HG02943 (cell line): ENCODE measurements around the gene SYVN1.

ENCODE experiments used
- ATAC-seq: cut with Tn5 transposase; IDR thresholded peaks from one replicate; pipeline ENCODE4 v1.9.1; 2021; ENCODE audit warnings: mild to moderate bottlenecking, low read depth, moderate library complexity; ENCODE audit not compliant: unreplicated experiment

SYVN1 gene

DNA sequence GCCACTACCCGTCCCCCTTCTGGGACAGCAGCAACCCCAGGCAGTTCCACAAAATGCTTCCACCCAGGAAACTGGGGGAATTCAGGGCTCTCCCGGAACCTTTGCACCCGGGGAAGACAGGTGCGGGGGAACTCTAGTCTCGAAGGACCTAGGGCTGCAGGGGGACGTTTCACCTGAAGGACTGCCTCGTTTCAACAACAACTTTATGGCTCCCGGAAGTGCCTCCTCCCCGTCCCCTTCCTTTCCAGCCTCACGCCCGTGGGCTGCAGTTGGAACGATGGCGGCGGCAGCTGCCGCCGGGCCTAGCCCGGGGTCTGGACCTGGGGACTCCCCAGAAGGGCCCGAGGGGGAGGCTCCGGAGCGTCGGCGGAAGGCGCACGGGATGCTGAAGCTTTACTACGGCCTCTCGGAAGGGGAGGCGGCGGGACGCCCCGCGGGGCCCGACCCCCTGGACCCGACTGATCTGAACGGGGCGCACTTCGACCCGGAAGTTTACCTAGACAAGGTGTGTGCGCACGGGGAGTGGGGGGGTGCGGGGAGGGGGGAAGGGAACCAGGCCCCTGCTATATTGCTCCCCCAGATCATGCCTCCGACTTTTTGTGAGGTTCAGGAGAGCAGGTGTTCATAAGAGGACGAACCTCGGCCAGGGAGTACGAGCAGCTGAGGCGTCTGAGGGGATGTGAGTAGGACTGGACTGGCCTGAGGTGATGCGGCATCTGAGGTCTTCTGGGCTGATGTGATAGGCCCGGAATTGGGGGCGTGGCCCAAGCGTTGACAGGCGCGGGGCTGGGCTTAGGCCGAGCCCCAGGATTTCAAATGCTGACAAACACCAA, 38.1 kb downstream of the SYVN1 start, which contains the start of gene VPS51:
VPS51 (plus strand) TSS at position 241 of the 833 bp plus-strand sequence; CDS start at position 278, 37 bp downstream.
- peak; percentile 79 for ATAC-seq

DNA sequence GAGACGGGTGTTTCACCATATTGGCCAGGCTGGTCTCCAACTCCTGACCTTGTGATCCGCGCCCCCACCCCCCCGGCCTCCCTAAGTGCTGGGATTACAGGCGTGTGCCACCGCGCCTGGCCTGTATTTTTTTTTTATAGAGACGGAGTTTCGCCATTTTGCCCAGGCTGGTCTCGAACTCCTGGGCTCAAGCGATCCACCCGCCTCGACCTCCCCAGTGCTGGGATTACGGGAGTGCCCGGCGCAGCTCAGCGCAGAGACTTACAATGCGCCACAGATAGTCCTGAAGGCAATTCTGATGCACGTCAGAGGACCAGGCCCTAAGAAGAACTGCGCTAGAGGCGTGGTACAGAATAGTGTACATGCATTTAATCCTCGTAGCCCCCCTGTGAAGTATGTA, 38.9 kb downstream of the SYVN1 start:
- no peak for ATAC-seq

DNA sequence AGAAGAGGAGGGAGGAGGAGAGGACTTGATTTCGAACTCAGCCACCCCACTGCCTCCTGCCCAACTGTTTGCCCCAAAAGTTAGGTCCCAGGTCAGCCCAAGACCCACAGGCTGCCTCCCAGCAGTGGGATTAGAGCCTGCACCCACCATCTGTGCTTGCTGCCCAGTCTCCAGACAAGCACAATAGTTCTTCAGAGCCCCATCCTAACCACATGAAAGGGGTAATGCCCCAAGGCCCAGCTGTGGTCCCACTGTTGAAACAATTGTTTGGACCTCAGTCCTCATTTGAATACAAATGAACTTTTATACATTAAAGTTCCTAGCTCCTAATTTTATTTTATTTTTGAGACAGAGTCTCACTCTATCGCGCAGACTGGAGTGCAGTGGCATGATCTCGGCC, 43.7 kb downstream of the SYVN1 start:
- ATAC-seq: no peak

- ATAC-seq: no peak
Measured at GRCh38 chr11:65089621-65090020, 44.7 kb downstream of the SYVN1 start.

GRCh38 chr11:65087827-65088226, 46.5 kb downstream of the SYVN1 start:
- ATAC-seq: no peak

- no peak for ATAC-seq
Measured at GRCh38 chr11:65087216-65087615, 47.1 kb downstream of the SYVN1 start.

- no peak for ATAC-seq
Measured at GRCh38 chr11:65086809-65087208, 47.5 kb downstream of the SYVN1 start.

- ATAC-seq: no peak
Measured at GRCh38 chr11:65085446-65085845, 48.9 kb downstream of the SYVN1 start.

DNA sequence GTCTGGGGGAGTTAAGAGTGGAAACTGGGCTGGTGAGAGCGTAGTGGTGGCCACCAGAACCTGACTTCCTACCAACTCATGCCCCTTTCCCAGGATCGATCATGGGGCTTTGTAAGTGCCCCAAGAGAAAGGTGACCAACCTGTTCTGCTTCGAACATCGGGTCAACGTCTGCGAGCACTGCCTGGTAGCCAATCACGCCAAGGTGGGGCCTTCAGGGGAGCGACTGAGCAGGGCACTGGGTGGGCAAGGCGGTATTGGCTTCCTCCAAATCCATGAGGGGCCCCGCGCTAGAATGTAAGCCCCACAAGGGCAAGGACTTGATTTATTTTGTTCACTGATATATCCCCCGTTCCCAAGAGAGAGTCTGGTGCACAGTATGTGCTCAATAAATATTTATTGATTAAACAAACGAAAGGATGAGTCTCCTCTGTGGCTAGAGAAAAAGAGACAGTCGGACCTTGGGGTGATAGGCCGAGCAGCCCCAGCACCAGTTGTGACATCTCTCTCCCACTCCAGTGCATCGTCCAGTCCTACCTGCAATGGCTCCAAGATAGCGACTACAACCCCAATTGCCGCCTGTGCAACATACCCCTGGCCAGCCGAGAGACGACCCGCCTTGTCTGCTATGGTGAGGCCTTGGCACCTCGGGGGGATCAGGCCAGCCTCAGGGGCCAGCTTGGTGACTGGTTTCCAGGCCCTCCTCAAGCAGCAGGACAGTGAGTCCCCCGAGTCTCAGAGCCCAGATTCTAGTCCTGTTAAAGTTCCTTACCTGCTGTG, 49.5 kb downstream of the SYVN1 start:
- peak; percentile 2 for ATAC-seq

DNA sequence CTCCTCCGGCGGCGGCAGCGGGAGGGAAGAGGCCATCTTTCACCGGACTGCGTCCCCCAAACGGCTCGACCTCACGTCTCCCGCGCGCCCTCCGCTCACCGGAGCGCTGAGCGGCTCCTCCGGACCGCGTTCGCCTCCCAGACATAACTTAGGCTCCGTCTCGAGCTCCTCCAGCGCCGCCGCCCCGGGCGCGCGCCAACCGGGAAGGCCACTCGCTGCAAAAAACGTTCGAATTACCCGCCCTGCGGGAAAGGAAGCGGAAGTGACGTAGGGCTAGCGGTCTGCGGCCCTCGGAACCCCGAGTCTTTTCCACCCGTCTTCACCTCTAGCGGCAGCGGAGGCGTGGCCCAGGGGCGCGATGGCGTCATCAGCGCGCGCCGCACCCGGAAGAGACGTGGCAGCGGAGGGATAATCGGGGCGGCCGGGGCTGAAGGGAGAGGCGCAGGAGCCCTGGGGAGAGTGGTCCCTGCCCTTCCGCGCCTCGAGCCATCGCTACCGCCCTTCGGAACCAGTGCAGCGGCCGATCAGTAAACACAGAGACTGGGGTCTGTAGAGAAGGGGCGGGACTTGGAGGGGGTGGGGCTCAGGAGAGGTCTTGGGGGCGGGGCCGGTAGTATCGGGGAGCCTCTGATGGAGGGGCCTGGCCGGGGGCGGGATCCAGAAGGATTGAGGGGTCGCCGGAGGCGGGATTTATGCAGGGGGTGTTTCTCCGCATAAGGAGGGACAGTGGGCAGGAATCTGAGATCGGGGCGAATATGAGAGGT, 50.3 kb downstream of the SYVN1 start, which contains the start of the genes CDCA5 and ZFPL1:
CDCA5 (minus strand) TSS at position 207 of the 764 bp plus-strand sequence; CDS start at position 145, 62 bp downstream.
ZFPL1 (plus strand) TSS at position 389 of the 764 bp plus-strand sequence. CDS start 477 bp downstream, outside the sequence.
- peak; percentile 71 for ATAC-seq

- ATAC-seq: peak; percentile 12
Measured at GRCh38 chr11:65083134-65083833, 51.0 kb downstream of the SYVN1 start.

GRCh38 chr11:65078786-65079342, 55.5 kb downstream of the SYVN1 start:
- no peak for ATAC-seq

GRCh38 chr11:65078151-65078550, 56.2 kb downstream of the SYVN1 start:
- no peak for ATAC-seq

DNA sequence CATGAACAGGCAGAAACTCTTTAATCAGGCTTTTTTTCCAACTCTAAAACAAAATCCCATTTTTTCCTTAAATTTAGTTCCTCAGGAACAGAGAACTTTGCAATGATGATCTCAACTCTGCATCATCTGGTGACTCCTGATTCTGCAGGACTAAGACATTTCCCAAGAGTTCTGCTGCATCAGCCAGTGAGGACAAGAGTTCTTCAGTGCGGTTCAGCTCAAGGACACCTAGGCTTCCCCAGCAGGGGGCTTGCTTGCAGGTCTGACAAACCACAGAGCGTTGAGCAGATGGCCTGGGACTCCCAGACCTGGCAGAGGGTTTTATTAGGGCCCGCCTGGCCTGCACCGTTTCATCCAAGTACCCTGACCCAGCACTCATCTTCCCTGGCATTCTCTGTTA, 56.9 kb downstream of the SYVN1 start:
- ATAC-seq: no peak
